Osteocyte (in vitro differentiated cells): ENCODE data around the gene TBX18. TPM values are rescaled to one million over a fixed set of nuclear protein-coding genes. Genes with fewer than 3 reads are reported as not detected.

Experiments used
- DNase-seq: peaks from one replicate; pipeline ENCODE4 v3.0.0; 2021; ENCODE audit warnings: mixed read lengths; ENCODE audit not compliant: unreplicated experiment; ENCODE audit errors: extremely low spot score
- H3K27ac Mint-ChIP-seq: one replicate; pipeline ENCODE4 v1.8.0; 2021; ENCODE audit warnings: mild to moderate bottlenecking, mixed read lengths; ENCODE audit not compliant: unreplicated experiment
- H3K27me3 Mint-ChIP-seq: one replicate; pipeline ENCODE4 v1.8.0; 2021; ENCODE audit warnings: mixed read lengths; ENCODE audit not compliant: unreplicated experiment
- H3K36me3 Mint-ChIP-seq: one replicate; pipeline ENCODE4 v1.8.0; 2021; ENCODE audit warnings: mixed read lengths; ENCODE audit not compliant: unreplicated experiment
- H3K4me1 Mint-ChIP-seq: one replicate; pipeline ENCODE4 v1.8.0; 2021; ENCODE audit warnings: mixed read lengths; ENCODE audit not compliant: unreplicated experiment
- H3K4me3 Mint-ChIP-seq: one replicate; pipeline ENCODE4 v1.8.0; 2021; ENCODE audit warnings: mild to moderate bottlenecking, moderate library complexity, mixed read lengths; ENCODE audit not compliant: unreplicated experiment
- H3K9me3 Mint-ChIP-seq: one replicate; pipeline ENCODE4 v1.8.0; 2021; ENCODE audit warnings: mixed read lengths; ENCODE audit not compliant: unreplicated experiment
- CTCF ChIP-seq: fragments of 200-600 bp; sonication (generic); IDR thresholded peaks from 2 replicates; pipeline ENCODE4 v1.5.0; 2021; ENCODE audit warnings: antibody characterized with exemption, mild to moderate bottlenecking, moderate library complexity
- total RNA-seq: library from RNA; stranded (reverse); gene quantifications from 2 replicates; pipeline ENCODE4 v1.2.1, GENCODE V29; 2021

TBX18 gene
- total RNA-seq, 1 donor from 2014 or later = 8.0 TPM

- Mint-ChIP-seq H3K36me3 (peaks cover 6% of the 10 kb centered on the region), H3K4me1 (peaks cover 16% of the 10 kb centered on the region), H3K9me3 (no peaks in the 10 kb centered on the region), H3K4me3 (no peak overlapping the region), H3K27me3 (peaks cover 27% of the 10 kb centered on the region), H3K27ac (no peak overlapping the region)
- DNase-seq = no peak
- TF ChIP-seq CTCF = no peak
These were observed 7.9 kb downstream of the TBX18 start for GRCh38 chr6:84756466-84756865.

DNA sequence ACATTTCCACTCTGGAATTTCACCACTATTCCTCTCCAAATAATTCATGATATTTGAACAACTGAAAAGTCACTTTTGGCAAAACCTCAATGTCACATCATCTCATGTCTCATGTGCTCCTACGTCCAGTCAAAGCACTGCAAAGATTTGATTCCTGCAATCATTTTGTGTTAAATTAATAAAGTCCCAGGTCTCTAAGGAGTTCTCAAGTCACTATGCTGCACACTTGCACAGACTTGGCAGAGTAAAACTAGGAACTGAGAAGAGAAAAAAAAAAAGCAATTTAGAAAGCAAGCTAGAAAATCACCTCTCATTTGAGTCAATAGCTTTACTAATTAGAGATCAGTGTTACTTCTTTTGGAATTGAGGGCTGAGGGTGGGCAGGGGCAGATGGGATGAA is 11.2 kb downstream of the TBX18 start:
- H3K27me3 Mint-ChIP-seq = peaks cover 20% of the 10 kb centered on the region
- peaks cover 4% of the 10 kb centered on the region for H3K36me3 Mint-ChIP-seq
- no peaks in the 10 kb centered on the region for H3K9me3 Mint-ChIP-seq
- H3K4me3 Mint-ChIP-seq = no peak overlapping the region
- no peak overlapping the region for H3K27ac Mint-ChIP-seq
- no peak for TF ChIP-seq CTCF
- peaks cover 12% of the 10 kb centered on the region for H3K4me1 Mint-ChIP-seq
- DNase-seq = no peak

DNA sequence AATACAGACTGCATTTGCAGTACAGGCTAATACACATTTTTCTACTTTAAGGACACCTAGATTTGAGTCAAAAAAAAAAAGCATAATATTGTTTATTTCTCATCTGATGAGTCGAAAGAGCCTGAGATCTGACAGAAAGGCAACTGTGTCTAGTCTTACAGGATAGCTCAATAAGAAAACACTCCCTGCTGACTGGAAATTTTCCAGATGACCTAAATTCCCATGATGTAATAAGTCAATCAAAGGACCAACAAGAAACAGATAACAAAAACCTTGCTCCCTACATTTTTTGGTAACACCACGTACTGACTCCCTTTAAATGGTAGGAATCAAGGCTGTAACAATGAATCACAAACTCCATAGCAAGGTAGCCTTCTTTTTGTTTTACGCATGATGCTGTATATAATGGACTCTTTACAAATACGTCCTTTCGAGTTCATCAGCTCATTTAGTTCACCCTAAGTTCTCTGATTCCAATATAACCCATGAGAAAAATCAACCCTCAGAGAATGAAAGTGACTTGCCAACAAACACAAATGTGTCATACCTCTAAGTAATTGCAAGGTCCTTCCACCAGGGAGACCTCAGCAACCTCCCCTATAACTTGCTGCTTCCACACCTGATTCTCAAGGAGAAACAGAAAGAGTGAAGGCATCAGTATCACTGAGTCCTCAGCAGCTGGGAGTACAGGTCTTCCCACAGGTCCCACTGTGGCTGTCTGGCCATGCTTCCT is 12.1 kb downstream of the TBX18 start:
- no peak for DNase-seq
- no peak overlapping the region for H3K4me3 Mint-ChIP-seq
- no peak for TF ChIP-seq CTCF
- peaks cover 16% of the 10 kb centered on the region for H3K27me3 Mint-ChIP-seq
- peaks cover 9% of the 10 kb centered on the region for H3K4me1 Mint-ChIP-seq
- H3K9me3 Mint-ChIP-seq = no peaks in the 10 kb centered on the region
- H3K36me3 Mint-ChIP-seq = peaks cover 5% of the 10 kb centered on the region
- no peak overlapping the region for H3K27ac Mint-ChIP-seq

DNA sequence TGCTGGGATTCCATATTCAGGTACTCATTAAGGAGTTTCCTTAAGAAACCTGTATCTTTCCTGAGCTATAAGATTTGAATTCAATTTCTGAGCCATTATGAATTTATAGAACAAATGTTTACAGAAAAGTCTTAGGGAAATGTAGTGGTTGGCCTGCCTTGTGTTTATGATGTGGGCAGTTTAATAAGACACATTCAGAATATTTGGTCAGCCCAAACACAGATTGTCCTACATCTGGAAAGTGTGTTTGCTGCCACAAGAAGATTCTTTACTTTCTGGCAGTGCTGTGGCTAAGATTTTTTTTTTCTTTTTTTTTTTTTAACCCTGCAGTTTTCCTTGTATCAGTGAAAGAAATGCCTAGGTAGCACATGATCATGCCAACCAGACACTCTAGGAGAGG is 15.2 kb downstream of the TBX18 start:
- no peak for TF ChIP-seq CTCF
- Mint-ChIP-seq H3K27me3 (peaks cover 7% of the 10 kb centered on the region), H3K4me1 (peaks cover 9% of the 10 kb centered on the region), H3K9me3 (no peaks in the 10 kb centered on the region), H3K4me3 (no peak overlapping the region), H3K27ac (no peak overlapping the region), H3K36me3 (peaks cover 1% of the 10 kb centered on the region)
- no peak for DNase-seq

DNA sequence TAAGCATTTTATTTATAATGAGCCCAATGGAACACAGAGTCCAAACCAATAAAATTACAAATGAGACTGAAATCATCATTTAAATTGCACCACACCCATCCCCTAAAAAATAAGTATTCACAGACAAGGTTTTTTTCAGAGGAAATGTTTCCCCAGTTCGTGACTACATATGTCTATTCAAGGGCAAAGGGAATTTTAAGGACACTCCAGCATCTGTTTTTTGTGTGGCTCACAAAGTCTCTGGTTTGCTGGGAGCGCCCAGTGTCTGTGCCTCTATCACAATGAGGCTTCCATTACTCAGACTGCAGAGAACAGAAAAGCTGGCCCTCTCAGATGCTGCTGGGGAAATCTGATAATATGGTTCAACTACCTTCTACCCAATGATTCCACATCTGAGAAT is 16.0 kb downstream of the TBX18 start:
- Mint-ChIP-seq H3K4me3 (no peak overlapping the region), H3K4me1 (peaks cover 9% of the 10 kb centered on the region), H3K36me3 (peaks cover 1% of the 10 kb centered on the region), H3K27me3 (peaks cover 6% of the 10 kb centered on the region), H3K9me3 (no peaks in the 10 kb centered on the region), H3K27ac (no peak overlapping the region)
- no peak for DNase-seq
- no peak for TF ChIP-seq CTCF
